SK-N-SH treated with all-trans-retinoic acid at 6 μM for 48 hours (cell line): Measurements from ENCODE around the gene NCAPG2.
"Not testable (repeated sequence)": the region's sequence is repeated elsewhere in the genome, so short reads cannot be mapped to it uniquely, and the experiment has no call there.

Experiments
- ATAC-seq: fragments of 200-7000 bp; cut with Tn5 transposase; 3 replicates; pipeline ENCODE4 v1.9.1; 2020; ENCODE audit warnings: mild to moderate bottlenecking, moderate library complexity
- ARNTL ChIP-seq: fragments of 450-650 bp; formaldehyde crosslinking; IDR thresholded peaks from 2 replicates; pipeline ENCODE4 v1.5.0; 2020; ENCODE audit warnings: low read depth, mild to moderate bottlenecking, moderate library complexity, borderline replicate concordance
- BACH2 ChIP-seq: fragments of 250-450 bp; sonication (Bioruptor Pico); IDR thresholded peaks from 2 replicates; pipeline ENCODE4 v1.9.0; 2021; ENCODE audit warnings: mild to moderate bottlenecking, borderline replicate concordance
- CSDC2 ChIP-seq: fragments of 250-450 bp; sonication (Bioruptor Pico); IDR thresholded peaks from 2 replicates; pipeline ENCODE4 v1.5.0; 2020; ENCODE audit warnings: mild to moderate bottlenecking, moderate library complexity
- ESRRG ChIP-seq: fragments of 250-450 bp; sonication (Bioruptor Pico); IDR thresholded peaks from 2 replicates; pipeline ENCODE4 v1.6.1; 2021; ENCODE audit warnings: mild to moderate bottlenecking
- GLIS3 ChIP-seq: fragments of 250-450 bp; sonication (Bioruptor Pico); IDR thresholded peaks from 2 replicates; pipeline ENCODE4 v1.5.0; 2020; ENCODE audit warnings: mild to moderate bottlenecking, moderate library complexity
- ISL1 ChIP-seq: fragments of 250-450 bp; sonication (Bioruptor Pico); IDR thresholded peaks from 2 replicates; pipeline ENCODE4 v2.1.2; 2022; ENCODE audit warnings: mild to moderate bottlenecking, moderate library complexity
- OSR1 ChIP-seq: fragments of 250-450 bp; sonication (Bioruptor Pico); IDR thresholded peaks from 2 replicates; pipeline ENCODE4 v1.8.0; 2022; ENCODE audit warnings: moderate library complexity, mild to moderate bottlenecking, inconsistent platforms
- PPARA ChIP-seq: fragments of 250-450 bp; sonication (Bioruptor Pico); IDR thresholded peaks from 2 replicates; pipeline ENCODE4 v1.5.0; 2020; ENCODE audit warnings: mild to moderate bottlenecking, borderline replicate concordance
- RARB ChIP-seq: fragments of 250-450 bp; sonication (Bioruptor Pico); IDR thresholded peaks from 2 replicates; pipeline ENCODE4 v1.8.0; 2021; ENCODE audit warnings: mild to moderate bottlenecking, moderate library complexity
- SNAI2 ChIP-seq: fragments of 250-450 bp; sonication (Bioruptor Pico); IDR thresholded peaks from 2 replicates; pipeline ENCODE4 v1.5.0; 2020; ENCODE audit warnings: mild to moderate bottlenecking, moderate library complexity
- TCF4 ChIP-seq: fragments of 250-450 bp; sonication (Bioruptor Pico); IDR thresholded peaks from 2 replicates; pipeline ENCODE4 v1.8.0; 2021; ENCODE audit warnings: mild to moderate bottlenecking, moderate library complexity, borderline replicate concordance
- TOX ChIP-seq: fragments of 250-450 bp; sonication (Bioruptor Pico); IDR thresholded peaks from 2 replicates; pipeline ENCODE4 v1.8.0; 2021; ENCODE audit warnings: mild to moderate bottlenecking, moderate library complexity, borderline replicate concordance
- ZFP3 ChIP-seq: fragments of 250-450 bp; sonication (Bioruptor Pico); IDR thresholded peaks from 2 replicates; pipeline ENCODE4 v1.5.0; 2020; ENCODE audit warnings: mild to moderate bottlenecking, moderate library complexity
- ZFP30 ChIP-seq: fragments of 450-650 bp; formaldehyde crosslinking; IDR thresholded peaks from 2 replicates; pipeline ENCODE4 v1.5.0; 2022; ENCODE audit warnings: mild to moderate bottlenecking, moderate library complexity
- ZNF565 ChIP-seq: fragments of 450-650 bp; formaldehyde crosslinking; conservative IDR thresholded peaks from 2 replicates; pipeline ENCODE4 v1.5.0; 2020; ENCODE audit warnings: low read depth, mild to moderate bottlenecking, moderate library complexity
- ZNF70 ChIP-seq: fragments of 450-650 bp; formaldehyde crosslinking; IDR thresholded peaks from 2 replicates; pipeline ENCODE4 v1.5.0; 2020; ENCODE audit warnings: mild to moderate bottlenecking, moderate library complexity
- ZNF8 ChIP-seq: fragments of 450-650 bp; formaldehyde crosslinking; IDR thresholded peaks from 2 replicates; pipeline ENCODE4 v1.5.0; 2020; ENCODE audit warnings: mild to moderate bottlenecking, moderate library complexity
- TF ChIP-seq, protein P1 (sequence below): fragments of 250-450 bp; sonication (Bioruptor Pico); IDR thresholded peaks from 2 replicates; pipeline ENCODE4 v1.5.0; 2020; ENCODE audit warnings: mild to moderate bottlenecking, moderate library complexity
- TF ChIP-seq, protein P2 (sequence below): fragments of 250-450 bp; sonication (Bioruptor Pico); IDR thresholded peaks from 2 replicates; pipeline ENCODE4 v1.5.1; 2021; ENCODE audit warnings: mild to moderate bottlenecking, moderate library complexity
- TF ChIP-seq, protein P3 (sequence below): fragments of 250-450 bp; sonication (Bioruptor Pico); IDR thresholded peaks from 2 replicates; pipeline ENCODE4 v1.8.0; 2021; ENCODE audit warnings: low read depth, mild to moderate bottlenecking, moderate library complexity, borderline replicate concordance

Gene NCAPG2

DNA sequence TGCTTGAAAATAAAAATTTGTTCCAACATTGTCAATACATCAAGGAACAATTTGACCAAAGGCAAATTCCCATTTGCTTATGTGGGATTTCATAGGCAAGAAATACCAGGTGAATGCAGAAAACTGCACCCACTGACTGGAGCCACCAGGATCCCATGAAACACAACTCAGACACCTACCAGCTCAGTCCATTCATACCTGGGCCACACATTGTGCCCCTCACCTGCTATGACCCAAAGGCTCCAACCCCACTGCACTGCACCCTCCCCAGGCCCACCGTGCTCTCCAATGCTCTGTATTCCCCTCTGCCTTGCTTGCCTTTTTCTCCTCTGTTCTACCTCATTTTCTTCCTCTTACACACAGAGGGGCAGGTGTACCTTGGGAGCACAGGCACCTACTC is 5.3 kb downstream of the NCAPG2 start:
- TF ChIP-seq BACH2 (CRISPR knock-in tag): no peak
- no peak for TF ChIP-seq ZFP30 (CRISPR knock-in tag)
- TF ChIP-seq, protein P1, sequence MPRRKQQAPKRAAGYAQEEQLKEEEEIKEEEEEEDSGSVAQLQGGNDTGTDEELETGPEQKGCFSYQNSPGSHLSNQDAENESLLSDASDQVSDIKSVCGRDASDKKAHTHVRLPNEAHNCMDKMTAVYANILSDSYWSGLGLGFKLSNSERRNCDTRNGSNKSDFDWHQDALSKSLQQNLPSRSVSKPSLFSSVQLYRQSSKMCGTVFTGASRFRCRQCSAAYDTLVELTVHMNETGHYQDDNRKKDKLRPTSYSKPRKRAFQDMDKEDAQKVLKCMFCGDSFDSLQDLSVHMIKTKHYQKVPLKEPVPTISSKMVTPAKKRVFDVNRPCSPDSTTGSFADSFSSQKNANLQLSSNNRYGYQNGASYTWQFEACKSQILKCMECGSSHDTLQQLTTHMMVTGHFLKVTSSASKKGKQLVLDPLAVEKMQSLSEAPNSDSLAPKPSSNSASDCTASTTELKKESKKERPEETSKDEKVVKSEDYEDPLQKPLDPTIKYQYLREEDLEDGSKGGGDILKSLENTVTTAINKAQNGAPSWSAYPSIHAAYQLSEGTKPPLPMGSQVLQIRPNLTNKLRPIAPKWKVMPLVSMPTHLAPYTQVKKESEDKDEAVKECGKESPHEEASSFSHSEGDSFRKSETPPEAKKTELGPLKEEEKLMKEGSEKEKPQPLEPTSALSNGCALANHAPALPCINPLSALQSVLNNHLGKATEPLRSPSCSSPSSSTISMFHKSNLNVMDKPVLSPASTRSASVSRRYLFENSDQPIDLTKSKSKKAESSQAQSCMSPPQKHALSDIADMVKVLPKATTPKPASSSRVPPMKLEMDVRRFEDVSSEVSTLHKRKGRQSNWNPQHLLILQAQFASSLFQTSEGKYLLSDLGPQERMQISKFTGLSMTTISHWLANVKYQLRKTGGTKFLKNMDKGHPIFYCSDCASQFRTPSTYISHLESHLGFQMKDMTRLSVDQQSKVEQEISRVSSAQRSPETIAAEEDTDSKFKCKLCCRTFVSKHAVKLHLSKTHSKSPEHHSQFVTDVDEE (CRISPR knock-in tag): no peak
- TF ChIP-seq ISL1 (CRISPR knock-in tag): no peak
- TF ChIP-seq ESRRG (CRISPR knock-in tag): no peak
- TF ChIP-seq ZNF8 (CRISPR knock-in tag): no peak
- TF ChIP-seq RARB (CRISPR knock-in tag): no peak
- TF ChIP-seq GLIS3 (CRISPR knock-in tag): no peak
- TF ChIP-seq, protein P2, sequence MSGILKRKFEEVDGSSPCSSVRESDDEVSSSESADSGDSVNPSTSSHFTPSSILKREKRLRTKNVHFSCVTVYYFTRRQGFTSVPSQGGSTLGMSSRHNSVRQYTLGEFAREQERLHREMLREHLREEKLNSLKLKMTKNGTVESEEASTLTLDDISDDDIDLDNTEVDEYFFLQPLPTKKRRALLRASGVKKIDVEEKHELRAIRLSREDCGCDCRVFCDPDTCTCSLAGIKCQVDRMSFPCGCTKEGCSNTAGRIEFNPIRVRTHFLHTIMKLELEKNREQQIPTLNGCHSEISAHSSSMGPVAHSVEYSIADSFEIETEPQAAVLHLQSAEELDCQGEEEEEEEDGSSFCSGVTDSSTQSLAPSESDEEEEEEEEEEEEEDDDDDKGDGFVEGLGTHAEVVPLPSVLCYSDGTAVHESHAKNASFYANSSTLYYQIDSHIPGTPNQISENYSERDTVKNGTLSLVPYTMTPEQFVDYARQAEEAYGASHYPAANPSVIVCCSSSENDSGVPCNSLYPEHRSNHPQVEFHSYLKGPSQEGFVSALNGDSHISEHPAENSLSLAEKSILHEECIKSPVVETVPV (CRISPR knock-in tag): no peak
- TF ChIP-seq ZNF565 (CRISPR knock-in tag): no peak
- no peak for TF ChIP-seq OSR1 (CRISPR knock-in tag)
- TF ChIP-seq SNAI2: no peak
- no peak for TF ChIP-seq CSDC2 (CRISPR knock-in tag)
- no peak for TF ChIP-seq ARNTL (CRISPR knock-in tag)
- no peak for TF ChIP-seq ZNF70 (CRISPR knock-in tag)
- TF ChIP-seq ZFP3 (CRISPR knock-in tag): no peak
- ATAC-seq: no peak

DNA sequence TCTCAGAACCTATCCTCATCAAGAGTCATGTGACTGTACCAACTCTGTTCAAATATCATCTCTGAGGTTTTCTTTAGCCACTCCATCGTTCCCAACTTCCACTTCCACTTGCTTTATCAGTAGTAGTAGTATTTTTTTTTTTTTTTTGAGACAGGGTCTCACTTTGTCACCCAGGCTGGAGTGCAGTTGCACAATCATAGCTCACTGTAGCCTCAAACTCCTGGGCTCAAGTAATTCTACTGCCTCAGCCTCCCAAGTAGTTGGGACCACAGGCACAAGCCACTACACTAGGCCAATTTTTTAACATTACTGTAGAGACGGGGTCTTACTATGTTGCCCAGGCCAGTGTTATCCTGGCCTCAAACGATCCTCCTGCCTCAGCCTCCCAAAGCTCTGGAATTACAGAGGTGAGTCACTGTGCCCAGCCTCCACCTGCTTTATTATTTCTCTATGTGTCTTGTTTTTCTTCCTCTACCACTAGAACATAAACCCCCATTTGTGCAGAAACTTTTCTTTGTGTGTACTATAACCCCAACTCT is 5.9 kb downstream of the NCAPG2 start:
- TF ChIP-seq ISL1 (CRISPR knock-in tag): no peak
- TF ChIP-seq, protein P3, sequence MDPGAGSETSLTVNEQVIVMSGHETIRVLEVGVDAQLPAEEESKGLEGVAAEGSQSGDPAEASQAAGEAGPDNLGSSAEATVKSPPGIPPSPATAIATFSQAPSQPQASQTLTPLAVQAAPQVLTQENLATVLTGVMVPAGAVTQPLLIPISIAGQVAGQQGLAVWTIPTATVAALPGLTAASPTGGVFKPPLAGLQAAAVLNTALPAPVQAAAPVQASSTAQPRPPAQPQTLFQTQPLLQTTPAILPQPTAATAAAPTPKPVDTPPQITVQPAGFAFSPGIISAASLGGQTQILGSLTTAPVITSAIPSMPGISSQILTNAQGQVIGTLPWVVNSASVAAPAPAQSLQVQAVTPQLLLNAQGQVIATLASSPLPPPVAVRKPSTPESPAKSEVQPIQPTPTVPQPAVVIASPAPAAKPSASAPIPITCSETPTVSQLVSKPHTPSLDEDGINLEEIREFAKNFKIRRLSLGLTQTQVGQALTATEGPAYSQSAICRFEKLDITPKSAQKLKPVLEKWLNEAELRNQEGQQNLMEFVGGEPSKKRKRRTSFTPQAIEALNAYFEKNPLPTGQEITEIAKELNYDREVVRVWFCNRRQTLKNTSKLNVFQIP: no peak
- no peak for TF ChIP-seq ARNTL (CRISPR knock-in tag)
- TF ChIP-seq BACH2 (CRISPR knock-in tag): no peak
- no peak for TF ChIP-seq PPARA (CRISPR knock-in tag)
- TF ChIP-seq TOX (CRISPR knock-in tag): no peak
- no peak for TF ChIP-seq TCF4 (CRISPR knock-in tag)
- ATAC-seq: no peak

DNA sequence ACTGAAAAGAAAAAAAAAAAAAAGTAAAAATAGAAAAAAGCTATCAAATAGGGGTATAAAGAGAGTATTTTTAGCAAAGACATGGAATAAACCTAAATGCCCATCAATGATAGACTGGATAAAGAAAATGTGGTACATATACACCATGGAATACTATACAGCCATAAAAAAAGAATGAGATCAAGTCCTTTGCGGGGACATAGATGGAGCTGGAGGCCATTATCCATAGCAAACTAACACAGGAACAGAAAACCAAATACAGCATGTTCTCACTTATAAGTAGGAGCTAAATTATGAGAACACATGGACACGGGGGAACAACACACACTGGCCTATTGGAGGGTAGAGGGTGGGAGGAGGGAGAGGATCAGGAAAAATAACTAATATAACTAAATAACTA is 7.0 kb downstream of the NCAPG2 start:
- ATAC-seq: not testable (repeated sequence)

DNA sequence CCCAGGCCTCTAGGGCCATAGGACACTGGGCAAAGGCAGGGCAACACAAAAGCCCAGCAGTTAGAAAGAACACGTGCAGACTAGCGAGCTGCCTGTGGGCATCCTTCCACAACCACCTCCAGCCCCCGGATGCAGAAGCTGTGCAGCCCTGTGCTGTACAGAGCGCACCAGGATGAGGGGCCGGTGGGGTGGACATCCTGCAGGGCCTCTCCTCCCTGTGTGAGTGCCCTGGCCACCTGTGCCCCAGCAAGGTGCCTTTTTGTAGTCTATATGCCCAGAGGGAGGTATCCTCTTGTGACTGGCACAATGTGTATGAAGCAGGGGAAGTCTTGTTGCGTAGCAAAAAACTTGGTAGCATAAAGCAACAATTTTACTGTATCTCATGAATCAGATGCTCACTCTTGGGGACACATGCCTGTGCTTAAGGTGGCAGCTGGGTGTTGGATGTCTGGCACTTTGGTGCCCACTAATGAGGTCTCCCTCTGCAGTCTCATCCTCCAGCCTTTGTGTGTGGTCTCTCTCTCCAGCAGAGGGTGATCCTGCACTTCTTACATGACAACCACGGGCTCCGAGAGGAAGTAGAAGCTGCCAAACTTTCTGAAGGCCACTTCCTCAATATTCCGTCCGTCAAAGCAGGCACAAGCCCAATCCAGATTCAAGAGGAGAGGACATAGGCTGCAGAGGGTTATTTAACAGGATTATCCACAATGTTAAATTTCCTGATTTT is 8.7 kb downstream of the NCAPG2 start:
- TF ChIP-seq GLIS3 (CRISPR knock-in tag): no peak
- no peak for TF ChIP-seq TOX (CRISPR knock-in tag)
- TF ChIP-seq, protein P2 (CRISPR knock-in tag): no peak
- TF ChIP-seq RARB (CRISPR knock-in tag): no peak
- TF ChIP-seq PPARA (CRISPR knock-in tag): no peak
- TF ChIP-seq BACH2 (CRISPR knock-in tag): no peak
- no peak for TF ChIP-seq ZNF565 (CRISPR knock-in tag)
- no peak for TF ChIP-seq TCF4 (CRISPR knock-in tag)
- ATAC-seq: peak; percentile 98

More for the DNA sequence above, 7.0 kb downstream of the NCAPG2 start:
- peak; percentile 62; the same call in 1 of the 2 replicates for TF ChIP-seq ZNF8 (CRISPR knock-in tag)
- TF ChIP-seq, all 23 proteins: peak for 1; not testable (repeated sequence) for 22
